SU-DHL-6 (cell line): Measurements from ENCODE around the gene PKD1.

ENCODE experiments used
- CTCF ChIP-seq: fragments of 200-600 bp; sonication (generic); IDR thresholded peaks from one replicate; pipeline ENCODE4 v1.5.1; 2017; ENCODE audit warnings: antibody characterized with exemption, mild to moderate bottlenecking, low read length, moderate library complexity; ENCODE audit not compliant: insufficient read depth, poor library complexity, severe bottlenecking
- EZH2phosphoT487 ChIP-seq: fragments of 200-600 bp; sonication (generic), shearing (Covaris generic); conservative IDR thresholded peaks from 2 replicates; pipeline ENCODE4 v1.6.1; 2018; ENCODE audit warnings: mild to moderate bottlenecking, antibody characterized with exemption, low read length, moderate library complexity, mixed read lengths

- no peak for TF ChIP-seq CTCF
- no peak for TF ChIP-seq EZH2phosphoT487
These were observed 11.7 kb upstream of the PKD1 start for GRCh38 chr16:2147378-2147777.
